Right atrium auricular region (tissue), 2 donors: ENCODE results near the gene PFAS. TPM values are rescaled to one million over a fixed set of nuclear protein-coding genes. Genes with fewer than 3 reads are reported as not detected.

ENCODE experiments used
- total RNA-seq, 2 donors: library from RNA; depleted of rRNA; stranded (reverse); fragments of >200 nt; gene quantifications; one replicate each; pipeline ENCODE4 v1.1.0, GENCODE V29; 2016

PFAS gene
- total RNA-seq, 2 donors from 2014 or later = 4.4 to 5.3 TPM

Other genes starting within 250 kb of the PFAS start
- not detected for gene GUCY2D, start 246.7 kb upstream of the PFAS start, total RNA-seq
- gene ALOX15B, start 210.2 kb upstream of the PFAS start, total RNA-seq = 1 to 10 TPM; 1.2 to 1.8 TPM
- gene ALOX12B, start 161.6 kb upstream of the PFAS start, total RNA-seq = under 1 TPM in 1 of 2 donors, not detected in 1; 0.43 TPM
- gene ALOXE3, start 130.8 kb upstream of the PFAS start, total RNA-seq = under 1 TPM in 1 of 2 donors, not detected in 1; 0.20 TPM
- gene HES7, start 125.2 kb upstream of the PFAS start, total RNA-seq = not detected
- gene PER1, start 96.9 kb upstream of the PFAS start, total RNA-seq = 10 to 100 TPM; 59.4 to 75.0 TPM
- gene VAMP2, start 86.3 kb upstream of the PFAS start, total RNA-seq = 10 to 100 TPM; 27.4 to 39.7 TPM
- gene TMEM107, start 72.9 kb upstream of the PFAS start, total RNA-seq = 10 to 100 TPM in 1 of 2 donors, 1 to 10 TPM in 1; 7.3 to 11.0 TPM
- gene BORCS6, start 59.1 kb upstream of the PFAS start, total RNA-seq = 10 to 100 TPM; 10.2 to 10.8 TPM
- 1 to 10 TPM in 1 of 2 donors, not detected in 1; 1.8 TPM for gene AURKB, start 38.7 kb upstream of the PFAS start, total RNA-seq
- 1 to 10 TPM; 4.2 to 8.6 TPM for gene CTC1, start 1.2 kb upstream of the PFAS start, total RNA-seq
- 10 to 100 TPM; 24.1 to 29.9 TPM for gene RANGRF, start 39.4 kb downstream of the PFAS start, total RNA-seq
- gene SLC25A35, start 46.1 kb downstream of the PFAS start, total RNA-seq = 1 to 10 TPM; 1.2 to 1.6 TPM
- 10 to 100 TPM in 1 of 2 donors, 1 to 10 TPM in 1; 5.9 to 18.7 TPM for gene ARHGEF15, start 61.0 kb downstream of the PFAS start, total RNA-seq
- gene ODF4, start 90.6 kb downstream of the PFAS start, total RNA-seq = not detected
- 1,000 to 10,000 TPM; 1,618 to 2,343 TPM for gene RPL26, start 133.9 kb downstream of the PFAS start, total RNA-seq
- not detected for gene RNF222, start 148.5 kb downstream of the PFAS start, total RNA-seq
- gene NDEL1, start 186.6 kb downstream of the PFAS start, total RNA-seq = 10 to 100 TPM; 34.9 to 38.7 TPM